NT2/D1 (cell line): ENCODE data around the gene MYOZ3.

Experiments
- DNase-seq: peaks from one replicate; pipeline ENCODE4 v3.0.0-alpha.2; 2011; ENCODE audit warnings: low read depth, low spot score
- H3K27me3 ChIP-seq: 2 replicates; pipeline ENCODE4 v1.6.0; 2011; ENCODE audit warnings: mild to moderate bottlenecking; ENCODE audit not compliant: insufficient read length, insufficient read depth
- H3K36me3 ChIP-seq: 2 replicates; pipeline ENCODE4 v1.6.1; 2011; ENCODE audit warnings: mild to moderate bottlenecking, low read length, mixed read lengths; ENCODE audit not compliant: insufficient read depth, insufficient read length
- H3K4me1 ChIP-seq: 2 replicates; pipeline ENCODE4 v1.5.1; 2011; ENCODE audit not compliant: insufficient read depth, insufficient read length
- H3K4me3 ChIP-seq: 2 replicates; pipeline ENCODE4 v1.5.1; 2011; ENCODE audit warnings: low read depth; ENCODE audit not compliant: insufficient read length
- H3K9ac ChIP-seq: 2 replicates; pipeline ENCODE4 v1.6.0; 2011; ENCODE audit warnings: low read depth; ENCODE audit not compliant: insufficient read length
- H3K9me3 ChIP-seq: 2 replicates; pipeline ENCODE4 v1.5.1; 2011; ENCODE audit warnings: mild to moderate bottlenecking, low read length; ENCODE audit not compliant: insufficient read depth
- SUZ12 ChIP-seq: IDR thresholded peaks from 2 replicates; pipeline ENCODE4 v1.6.1; 2011; ENCODE audit not compliant: insufficient read length, insufficient read depth; ENCODE audit errors: extremely low read depth
- YY1 ChIP-seq: IDR thresholded peaks from 2 replicates; pipeline ENCODE4 v1.6.1; 2011; ENCODE audit not compliant: insufficient read length, insufficient read depth
- ZNF274 ChIP-seq: IDR thresholded peaks from 2 replicates; pipeline ENCODE4 v1.6.1; 2011; ENCODE audit warnings: mild to moderate bottlenecking, low read depth, low read length

The MYOZ3 gene

DNA sequence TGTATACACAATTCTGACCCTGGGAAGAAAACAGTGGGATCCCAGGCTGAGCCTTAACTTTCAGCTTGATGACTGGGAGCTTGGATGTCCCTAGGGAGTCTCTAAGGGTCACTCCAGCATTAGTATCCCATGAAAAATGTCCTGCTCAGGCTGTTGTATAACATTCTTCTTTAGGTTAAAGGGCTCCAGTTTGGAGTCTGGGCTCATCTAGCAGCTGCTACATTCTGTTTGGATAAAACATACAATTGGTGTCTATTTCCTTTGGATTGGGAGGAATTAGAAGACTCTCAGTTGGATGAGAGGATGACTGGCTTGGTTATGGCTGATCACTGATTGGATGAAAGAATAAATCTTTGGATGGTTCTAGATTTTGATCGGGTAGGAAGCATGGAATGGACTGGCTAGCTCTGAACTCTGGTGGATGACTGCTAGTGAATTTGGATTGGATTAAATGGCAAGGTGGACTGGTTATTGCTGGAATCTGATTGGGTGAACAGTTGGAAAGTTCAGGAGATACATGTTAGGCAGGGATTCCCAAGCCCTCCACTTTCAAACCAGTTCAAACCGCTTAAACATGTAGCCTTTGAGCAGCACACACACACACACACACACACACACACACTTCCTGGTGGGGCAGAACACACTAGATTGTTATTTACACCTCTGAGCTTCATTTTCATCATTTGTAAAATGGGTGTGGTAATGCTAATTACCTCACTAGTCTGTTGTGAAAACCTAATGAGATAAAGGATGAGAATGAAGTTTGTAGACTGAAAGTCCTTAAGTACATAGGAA, 7.1 kb upstream of the MYOZ3 start:
- TF ChIP-seq ZNF274, result no peak
- no peak for TF ChIP-seq SUZ12
- TF ChIP-seq YY1, result no peak
- peaks cover 7% of the 10 kb centered on the region for H3K4me1 ChIP-seq
- H3K4me3 ChIP-seq, result no peak overlapping the region
- H3K9ac ChIP-seq, result no peak overlapping the region
- H3K36me3 ChIP-seq, result peaks cover 51% of the 10 kb centered on the region
- DNase-seq, result no peak
- no peaks in the 10 kb centered on the region for H3K27me3 ChIP-seq
- no peaks in the 10 kb centered on the region for H3K9me3 ChIP-seq

DNA sequence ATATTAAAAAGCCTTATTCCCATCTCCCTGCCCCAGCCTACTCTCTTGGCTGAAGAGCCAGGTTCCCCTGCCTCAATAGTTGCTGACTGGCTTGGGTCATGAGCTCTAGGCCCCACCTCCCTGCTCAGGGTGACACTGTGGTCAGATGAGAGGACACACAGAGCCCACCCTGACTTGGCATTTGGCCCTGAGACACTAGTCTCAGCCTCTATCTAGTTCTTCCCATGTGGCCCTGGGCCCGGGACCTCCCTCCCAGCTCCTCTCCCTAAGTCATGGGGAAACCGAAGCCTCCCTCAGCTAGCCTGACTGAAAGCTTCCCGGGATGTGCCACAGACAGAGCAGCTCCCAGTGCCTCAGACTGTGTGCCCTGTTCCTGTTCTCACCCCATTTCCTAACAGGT, 5.8 kb upstream of the MYOZ3 start:
- H3K4me1 ChIP-seq, result peaks cover 10% of the 10 kb centered on the region
- TF ChIP-seq ZNF274, result no peak
- TF ChIP-seq SUZ12, result no peak
- no peak for TF ChIP-seq YY1
- DNase-seq, result no peak
- peak overlapping the region; percentile 2 for H3K9ac ChIP-seq
- peaks cover 38% of the 10 kb centered on the region for H3K36me3 ChIP-seq
- H3K9me3 ChIP-seq, result no peaks in the 10 kb centered on the region
- no peaks in the 10 kb centered on the region for H3K27me3 ChIP-seq
- H3K4me3 ChIP-seq, result no peak overlapping the region

DNA sequence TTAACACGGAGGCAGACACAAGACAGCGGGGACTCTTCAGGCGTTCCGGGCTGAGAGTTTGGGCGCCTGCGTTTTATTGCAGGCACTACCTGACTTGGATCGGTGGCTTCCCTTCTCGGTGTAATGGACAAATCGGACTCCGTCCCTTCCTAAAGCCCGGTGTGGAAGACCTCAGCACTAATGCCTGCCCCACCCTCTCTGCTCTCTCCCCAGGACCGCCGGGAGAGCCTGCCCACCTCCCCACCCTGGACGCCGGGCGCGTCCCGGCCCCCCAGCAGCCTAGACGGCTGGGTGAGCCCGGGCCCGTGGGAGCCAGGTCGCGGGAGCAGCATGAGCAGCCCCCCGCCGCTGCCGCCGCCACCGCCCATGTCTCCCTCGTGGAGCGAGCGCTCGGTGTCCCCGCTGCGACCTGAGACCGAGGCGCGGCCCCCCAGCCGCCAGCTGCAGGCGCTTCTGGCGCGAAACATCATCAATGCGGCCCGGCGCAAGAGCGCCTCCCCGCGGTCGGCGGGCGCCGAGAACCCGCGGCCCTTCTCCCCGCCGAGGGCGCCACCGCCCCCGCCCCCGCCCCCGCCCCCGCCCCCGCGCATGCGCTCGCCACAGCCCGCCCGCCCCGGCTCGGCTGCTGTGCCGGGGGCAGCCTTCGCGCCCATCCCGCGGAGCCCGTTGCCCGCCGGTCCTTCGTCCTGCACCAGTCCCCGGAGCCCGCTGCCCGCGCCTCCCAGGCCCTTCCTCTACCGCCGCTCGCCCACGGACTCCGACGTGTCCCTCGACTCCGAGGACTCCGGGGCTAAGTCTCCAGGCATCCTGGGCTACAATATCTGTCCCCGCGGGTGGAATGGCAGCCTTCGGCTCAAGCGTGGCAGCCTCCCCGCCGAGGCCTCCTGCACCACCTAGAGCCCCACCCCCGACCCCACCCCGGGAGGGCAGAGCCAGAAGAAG, 4.6 kb upstream of the MYOZ3 start:
- H3K27me3 ChIP-seq, result no peaks in the 10 kb centered on the region
- peaks cover 27% of the 10 kb centered on the region for H3K36me3 ChIP-seq
- TF ChIP-seq ZNF274 (no peak), YY1 (no peak), SUZ12 (no peak)
- DNase-seq, result no peak
- H3K9me3 ChIP-seq, result no peaks in the 10 kb centered on the region
- peak overlapping the region; percentile 88 for H3K9ac ChIP-seq
- H3K4me1 ChIP-seq, result peaks cover 15% of the 10 kb centered on the region
- H3K4me3 ChIP-seq, result peak overlapping the region; percentile 57

DNA sequence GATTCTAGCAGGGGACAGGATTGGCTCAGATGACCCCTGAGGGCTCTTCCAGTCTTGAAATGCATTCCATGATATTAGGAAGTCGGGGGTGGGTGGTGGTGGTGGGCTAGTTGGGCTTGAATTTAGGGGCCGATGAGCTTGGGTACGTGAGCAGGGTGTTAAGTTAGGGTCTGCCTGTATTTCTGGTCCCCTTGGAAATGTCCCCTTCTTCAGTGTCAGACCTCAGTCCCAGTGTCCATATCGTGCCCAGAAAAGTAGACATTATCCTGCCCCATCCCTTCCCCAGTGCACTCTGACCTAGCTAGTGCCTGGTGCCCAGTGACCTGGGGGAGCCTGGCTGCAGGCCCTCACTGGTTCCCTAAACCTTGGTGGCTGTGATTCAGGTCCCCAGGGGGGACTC, 2.9 kb upstream of the MYOZ3 start:
- TF ChIP-seq ZNF274 (no peak), SUZ12 (no peak), YY1 (no peak)
- Histone ChIP-seq H3K4me3 (no peak overlapping the region), H3K9me3 (no peaks in the 10 kb centered on the region), H3K27me3 (no peaks in the 10 kb centered on the region), H3K4me1 (peaks cover 15% of the 10 kb centered on the region), H3K36me3 (peaks cover 10% of the 10 kb centered on the region), H3K9ac (no peak overlapping the region)
- DNase-seq, result no peak

DNA sequence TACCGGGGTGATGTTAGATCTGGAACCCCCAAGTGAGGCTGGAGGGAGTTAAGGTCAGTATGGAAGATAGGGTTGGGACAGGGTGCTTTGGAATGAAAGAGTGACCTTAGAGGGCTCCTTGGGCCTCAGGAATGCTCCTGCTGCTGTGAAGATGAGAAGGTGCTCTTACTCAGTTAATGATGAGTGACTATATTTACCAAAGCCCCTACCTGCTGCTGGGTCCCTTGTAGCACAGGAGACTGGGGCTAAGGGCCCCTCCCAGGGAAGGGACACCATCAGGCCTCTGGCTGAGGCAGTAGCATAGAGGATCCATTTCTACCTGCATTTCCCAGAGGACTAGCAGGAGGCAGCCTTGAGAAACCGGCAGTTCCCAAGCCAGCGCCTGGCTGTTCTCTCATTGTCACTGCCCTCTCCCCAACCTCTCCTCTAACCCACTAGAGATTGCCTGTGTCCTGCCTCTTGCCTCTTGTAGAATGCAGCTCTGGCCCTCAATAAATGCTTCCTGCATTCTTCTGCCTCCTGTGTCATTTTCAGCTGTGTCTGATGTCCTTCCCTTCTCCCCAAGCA, 2.3 kb upstream of the MYOZ3 start:
- TF ChIP-seq ZNF274, result no peak
- Histone ChIP-seq H3K9ac (no peak overlapping the region), H3K27me3 (no peaks in the 10 kb centered on the region), H3K4me3 (no peak overlapping the region), H3K36me3 (peaks cover 6% of the 10 kb centered on the region), H3K4me1 (peaks cover 15% of the 10 kb centered on the region), H3K9me3 (no peaks in the 10 kb centered on the region)
- no peak for DNase-seq

DNA sequence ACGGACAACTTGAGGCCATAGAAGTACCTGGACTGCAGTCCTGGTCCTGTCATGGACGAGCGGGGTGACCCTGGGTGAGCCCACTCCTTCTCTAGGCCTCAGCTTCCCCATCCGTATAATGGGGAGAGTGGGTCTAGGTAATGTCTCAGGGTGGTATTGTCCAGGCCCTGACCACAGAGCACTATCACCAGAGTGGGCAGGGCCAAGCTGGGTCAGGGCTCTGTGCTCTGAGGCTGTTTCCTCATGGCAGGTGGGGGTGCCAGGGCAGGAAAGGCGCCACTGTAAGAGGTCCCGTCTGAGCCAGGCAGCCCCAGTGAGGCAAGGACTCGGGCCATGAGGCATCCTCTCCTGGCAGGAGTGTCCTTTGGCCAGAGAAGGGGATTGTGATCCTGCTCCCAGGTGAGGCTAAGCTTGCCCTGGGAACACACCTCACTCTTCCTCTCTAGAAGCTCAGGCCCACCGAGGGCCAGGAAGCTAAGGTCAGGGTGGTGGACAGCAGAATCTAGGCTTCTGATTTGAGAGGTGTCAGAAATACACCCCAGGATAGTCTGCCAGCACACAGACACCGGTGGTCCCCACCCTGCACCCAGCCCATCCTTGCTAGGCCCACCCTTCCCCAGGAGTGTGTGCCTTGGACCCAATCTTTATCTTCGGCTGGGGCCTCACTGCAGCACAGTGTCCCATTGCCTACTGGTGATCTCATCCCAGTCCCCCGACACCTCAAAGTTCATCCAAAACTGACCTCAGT, 1.5 kb upstream of the MYOZ3 start:
- Histone ChIP-seq H3K9ac (no peak overlapping the region), H3K27me3 (no peaks in the 10 kb centered on the region), H3K4me3 (no peak overlapping the region), H3K36me3 (no peaks in the 10 kb centered on the region), H3K4me1 (peaks cover 15% of the 10 kb centered on the region), H3K9me3 (no peaks in the 10 kb centered on the region)
- TF ChIP-seq YY1, result no peak
- TF ChIP-seq ZNF274, result no peak
- TF ChIP-seq SUZ12, result no peak
- DNase-seq, result no peak
